IMR-90 (cell line): ENCODE results near the gene TTLL11. TPM values are rescaled to one million over a fixed set of nuclear protein-coding genes. Genes with fewer than 3 reads are reported as not detected.

Experiments used
- ATAC-seq: fragments of 200-7000 bp; cut with Tn5 transposase; 2 replicates; pipeline ENCODE4 v1.9.1; 2020; ENCODE audit warnings: low read depth, mild to moderate bottlenecking, moderate library complexity
- BruUV-seq: library from RNA; stranded (reverse); fragments of 400-500 nt; replicated peaks from 2 replicates; lab custom pipeline; 2021; lab: Mats Ljungman, UMichigan
- CTCF ChIA-PET: fragments of 300-600 bp; formaldehyde crosslinking; extraction: SDS; loops from one replicate; lab custom pipeline; 2021; ENCODE audit warnings: antibody characterized with exemption; lab: Yijun Ruan, JAX
- POLR2A ChIA-PET: fragments of 300-600 bp; sonication (Branson Sonifier 250); formaldehyde crosslinking; loops from one replicate; lab custom pipeline; 2022; ENCODE audit warnings: antibody characterized with exemption; ENCODE audit not compliant: unreplicated experiment; lab: Charles Lee
- DNase-seq: peaks from one replicate; pipeline ENCODE4 v3.0.0; 2013
- H2AFZ ChIP-seq: replicated peaks from 2 replicates; pipeline ENCODE3; 2013; ENCODE audit warnings: low read length, mild to moderate bottlenecking; ENCODE audit not compliant: poor library complexity
- H2AK5ac ChIP-seq: 2 replicates; pipeline ENCODE4 v1.6.1; 2013; ENCODE audit warnings: low read depth, low read length, inconsistent platforms
- H2AK9ac ChIP-seq: replicated peaks from 2 replicates; pipeline ENCODE3; 2013; ENCODE audit warnings: mild to moderate bottlenecking, low read depth, low read length, moderate library complexity; ENCODE audit not compliant: poor library complexity
- H2BK120ac ChIP-seq: 2 replicates; pipeline ENCODE4 v1.6.1; 2013; ENCODE audit warnings: low read depth, low read length, inconsistent platforms
- H2BK15ac ChIP-seq: 3 replicates; pipeline ENCODE4 v1.6.1; 2013; ENCODE audit warnings: low read depth, low read length, inconsistent platforms
- H2BK20ac ChIP-seq: 2 replicates; pipeline ENCODE4 v1.6.1; 2013; ENCODE audit warnings: low read depth, mild to moderate bottlenecking, inconsistent platforms, low read length, moderate library complexity
- H2BK5ac ChIP-seq: 2 replicates; pipeline ENCODE4 v1.6.1; 2013; ENCODE audit warnings: mild to moderate bottlenecking, low read depth, low read length, inconsistent platforms; ENCODE audit not compliant: poor library complexity, severe bottlenecking
- H3K14ac ChIP-seq: replicated peaks from 2 replicates; pipeline ENCODE4 v1.6.1; 2013; ENCODE audit warnings: low read depth, low read length, inconsistent platforms
- H3K18ac ChIP-seq: 2 replicates; pipeline ENCODE4 v1.6.1; 2013; ENCODE audit warnings: low read depth, low read length, control low read depth
- H3K23ac ChIP-seq: 2 replicates; pipeline ENCODE4 v1.6.1; 2013; ENCODE audit warnings: low read depth, low read length, inconsistent platforms
- H3K27ac ChIP-seq: 2 replicates; pipeline ENCODE4 v1.5.1; 2013; ENCODE audit warnings: mild to moderate bottlenecking, control low read depth, low read length; ENCODE audit not compliant: insufficient read depth
- H3K27me3 ChIP-seq: 2 replicates; pipeline ENCODE4 v1.6.1; 2013; ENCODE audit warnings: low read length; ENCODE audit not compliant: control insufficient read depth, insufficient read depth
- H3K36me3 ChIP-seq: 2 replicates; pipeline ENCODE4 v1.6.1; 2013; ENCODE audit warnings: low read length, mixed read lengths; ENCODE audit not compliant: control insufficient read depth, insufficient read depth
- H3K4ac ChIP-seq: 2 replicates; pipeline ENCODE4 v1.6.1; 2013; ENCODE audit warnings: low read depth, low read length, inconsistent platforms
- H3K4me1 ChIP-seq: 2 replicates; pipeline ENCODE4 v1.6.1; 2013; ENCODE audit warnings: low read length, mixed read lengths; ENCODE audit not compliant: control insufficient read depth, insufficient read depth
- H3K4me2 ChIP-seq: 2 replicates; pipeline ENCODE4 v1.6.1; 2013; ENCODE audit warnings: low read depth, mild to moderate bottlenecking, control low read depth, low read length, moderate library complexity
- H3K4me3 ChIP-seq: 2 replicates; pipeline ENCODE4 v1.5.1; 2013; ENCODE audit warnings: low read depth, mild to moderate bottlenecking, control low read depth, low read length, moderate library complexity; ENCODE audit not compliant: insufficient read depth
- H3K56ac ChIP-seq: 2 replicates; pipeline ENCODE4 v1.6.1; 2013; ENCODE audit warnings: low read length, inconsistent platforms; ENCODE audit not compliant: insufficient read depth; ENCODE audit errors: extremely low read depth
- H3K79me1 ChIP-seq, 2 experiments: 2 replicates each; pipeline ENCODE4 v1.6.1; 2013; ENCODE audit warnings: low read length in 2 of 2, inconsistent platforms in 1 of 2, low read depth in 1 of 2
- H3K9ac ChIP-seq: 2 replicates; pipeline ENCODE4 v1.6.1; 2013; ENCODE audit warnings: low read depth, low read length, control low read depth
- H3K9me1 ChIP-seq: 2 replicates; pipeline ENCODE4 v1.6.1; 2013; ENCODE audit warnings: low read length, inconsistent platforms; ENCODE audit not compliant: insufficient read depth
- H3K9me3 ChIP-seq: 2 replicates; pipeline ENCODE4 v1.6.1; 2013; ENCODE audit warnings: low read length; ENCODE audit not compliant: control insufficient read depth, insufficient read depth
- H4K20me1 ChIP-seq: 2 replicates; pipeline ENCODE4 v1.6.1; 2013; ENCODE audit warnings: low read length, inconsistent platforms; ENCODE audit not compliant: insufficient read depth
- H4K5ac ChIP-seq: 2 replicates; pipeline ENCODE4 v1.6.1; 2013; ENCODE audit warnings: mild to moderate bottlenecking, low read depth, low read length, control low read depth
- H4K8ac ChIP-seq, 2 experiments: 2 replicates each; pipeline ENCODE4 v1.6.1; 2013; ENCODE audit warnings: low read depth in 2 of 2, low read length in 2 of 2, control low read depth in 1 of 2, inconsistent platforms in 1 of 2
- H4K91ac ChIP-seq: 2 replicates; pipeline ENCODE4 v1.6.1; 2013; ENCODE audit warnings: low read depth, low read length, inconsistent platforms; ENCODE audit not compliant: insufficient read depth
- CEBPB ChIP-seq: IDR thresholded peaks from 2 replicates; pipeline ENCODE4 v1.6.1; 2012; ENCODE audit warnings: low read depth, low read length, improper control_type of control experiment
- CHD1 ChIP-seq: IDR thresholded peaks from 2 replicates; pipeline ENCODE4 v1.6.1; 2012; ENCODE audit warnings: low read depth, low read length, improper control_type of control experiment
- MAFK ChIP-seq: IDR thresholded peaks from 2 replicates; pipeline ENCODE4 v1.6.1; 2012; ENCODE audit warnings: low read depth, low read length, improper control_type of control experiment
- MXI1 ChIP-seq: IDR thresholded peaks from 2 replicates; pipeline ENCODE4 v1.6.1; 2012; ENCODE audit warnings: low read depth, mild to moderate bottlenecking, low read length, moderate library complexity, borderline replicate concordance
- RAD21 ChIP-seq: IDR thresholded peaks from 2 replicates; pipeline ENCODE4 v1.6.1; 2012; ENCODE audit warnings: low read length, improper control_type of control experiment
- SMC3 ChIP-seq: fragments of 150-350 bp; IDR thresholded peaks from 2 replicates; pipeline ENCODE4 v1.6.1; 2016; ENCODE audit warnings: low read depth, mild to moderate bottlenecking, antibody characterized with exemption, low read length, moderate library complexity
- WGBS, 2 experiments: methylation state at CpG; one replicate each; pipeline versions ENCODE4 v1.1.5 to v1.1.7; 2013; ENCODE audit warnings: missing lambda C conversion rate in 2 of 2; ENCODE audit not compliant: insufficient read length in 1 of 2; ENCODE audit errors: extremely low coverage in 2 of 2; 5-methylcytosine and 5-hydroxymethylcytosine counted together
- dilution Hi-C: fragments of 300-500 bp; cut with HindIII; formaldehyde crosslinking; loops from one replicate; pipeline ENCODE4 v1.14.3; 2018; ENCODE audit warnings: low sequenced_read_pairs; ENCODE audit not compliant: unreplicated experiment
- in situ Hi-C: fragments of 300-500 bp; cut with MboI; formaldehyde crosslinking; loops from 3 replicates; pipeline ENCODE4 v1.14.3; 2019; ENCODE audit warnings: low sequenced_read_pairs, inconsistent platforms, mixed read lengths
- intact Hi-C: fragments of 100-400 bp; cut with micrococcal nuclease; formaldehyde crosslinking; loops from 2 replicates; pipeline ENCODE4 v1.10.0; 2022
- polyA plus RNA-seq, 3 experiments: library from polyadenylated mRNA; depleted of rRNA; stranded (reverse); fragments of >200 nt; gene quantifications; 2 replicates each; pipeline ENCODE4 v1.2.3, GENCODE V29; 2012; ENCODE audit warnings: low replicate concordance in 1 of 3
- total RNA-seq: library from RNA; depleted of rRNA; stranded (reverse); fragments of >200 nt; gene quantifications from 2 replicates; pipeline ENCODE4 v1.2.3, GENCODE V29; 2012

TTLL11 gene
- total and polyA plus RNA-seq, 2 of the 4 experiments (the other 2 are of a cell fraction): 2.0 to 4.6 TPM

- H2AFZ ChIP-seq: no peak overlapping the region
- no peaks in the 10 kb centered on the region for H3K27me3 ChIP-seq
- 0 out of 2 replicates have a peak, but pooled peaks cover 4% of the 10 kb centered on the region for H3K36me3 ChIP-seq
- H2AK9ac ChIP-seq: no peak overlapping the region
- no peak for TF ChIP-seq SMC3
- no peak for TF ChIP-seq RAD21
- TF ChIP-seq MXI1: no peak
- no peak for TF ChIP-seq CEBPB
- no peak for TF ChIP-seq CHD1
- TF ChIP-seq MAFK: no peak
- no peak overlapping the region for H3K4ac ChIP-seq
- no peak overlapping the region for H2BK5ac ChIP-seq
- BruUV-seq: no TSS peak
- H4K8ac ChIP-seq: no peak overlapping the region
- H2AK5ac ChIP-seq: no peak overlapping the region
- no peak overlapping the region for H4K91ac ChIP-seq
- dilution Hi-C loops (no loop called here), intact Hi-C loops (no loop called here), in situ Hi-C loops (no loop called here)
- H3K9me3 ChIP-seq: no peaks in the 10 kb centered on the region
- WGBS, 2 experiments: no CpG with 5 or more reads among the region's 6 CpGs
- H3K56ac ChIP-seq: no peak overlapping the region
- CTCF ChIA-PET: no interaction called here
- H3K79me1 ChIP-seq: peaks cover 3 to 6% of the 10 kb centered on the region in 2 experiments; a peak in 2 of 4 replicates
- DNase-seq (no peak), ATAC-seq (no peak)
- no peak overlapping the region for H2BK20ac ChIP-seq
- no peak overlapping the region for H3K27ac ChIP-seq
- no peak overlapping the region for H3K4me3 ChIP-seq
- POLR2A ChIA-PET: no interaction called here
- no peak overlapping the region for H3K14ac ChIP-seq
- no peak overlapping the region for H4K5ac ChIP-seq
- H3K4me1 ChIP-seq: peaks cover 4% of the 10 kb centered on the region; the same call in 1 of the 2 replicates
- H2BK15ac ChIP-seq: no peak overlapping the region
- no peak overlapping the region for H2BK120ac ChIP-seq
- H3K4me2 ChIP-seq: no peak overlapping the region
- no peak overlapping the region for H3K18ac ChIP-seq
- no peak overlapping the region for H3K9ac ChIP-seq
- H4K20me1 ChIP-seq: peaks cover 11% of the 10 kb centered on the region; the same call in 1 of the 2 replicates
- H3K23ac ChIP-seq: no peak overlapping the region
- H3K9me1 ChIP-seq: peaks cover 13% of the 10 kb centered on the region; the same call in 1 of the 2 replicates
Measured at GRCh38 chr9:122055701-122056100, 37.4 kb downstream of the TTLL11 start.
